Tibial nerve (tissue), 4 donors: ENCODE measurements around the gene CYTH1.

ENCODE experiments used
- EP300 ChIP-seq, 2 donors: sonication (generic); formaldehyde crosslinking; IDR thresholded peaks; one replicate each; pipeline ENCODE4 v1.6.1; 2017; ENCODE audit warnings: antibody characterized with exemption in 2 of 2, mild to moderate bottlenecking in 1 of 2
- POLR2A ChIP-seq, 2 donors: fragments of 450-650 bp; IDR thresholded peaks; one replicate each; pipeline ENCODE4 v1.6.1; 2017; ENCODE audit warnings: antibody characterized with exemption in 2 of 2, mild to moderate bottlenecking in 2 of 2, moderate library complexity in 2 of 2
- TF ChIP-seq, protein P1 (sequence below), 5 experiments: fragments of 200-600 bp in 3 of 5; fragments of 450-650 bp in 2 of 5; sonication (generic) in 3 of 5; IDR thresholded peaks; one replicate each; pipeline ENCODE4 v1.5.1; 2016 to 2019; ENCODE audit warnings: antibody characterized with exemption in 5 of 5, mild to moderate bottlenecking in 3 of 5, moderate library complexity in 2 of 5

DNA sequence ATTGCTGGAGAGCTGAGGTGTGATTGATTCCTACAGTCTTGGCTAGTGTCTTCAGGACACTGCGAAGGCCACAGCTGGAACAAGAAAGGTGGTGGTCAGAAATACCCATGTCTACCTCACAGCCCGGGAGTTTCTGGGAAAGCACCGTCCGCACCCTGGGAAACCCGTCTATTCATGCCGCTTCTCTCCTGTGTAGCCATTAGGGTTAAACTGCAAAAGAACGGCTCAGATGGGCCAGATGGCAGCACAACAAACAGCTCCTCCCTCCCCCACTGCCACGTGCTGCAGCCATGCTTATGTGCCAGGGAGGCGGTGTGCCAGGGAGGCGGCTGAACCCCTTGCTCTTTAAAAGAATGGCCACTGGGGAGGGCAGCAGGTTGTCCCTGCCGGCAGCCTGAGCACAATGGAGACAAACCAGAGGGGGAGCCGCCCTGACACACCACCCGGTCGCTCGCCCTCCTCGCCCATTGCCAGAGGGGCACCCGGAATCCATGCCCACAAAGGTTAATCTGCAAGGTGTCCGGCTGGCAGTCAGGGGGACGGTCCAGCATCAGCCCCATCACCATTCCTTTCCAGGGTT lies 65.2 kb downstream of the CYTH1 start:
- TF ChIP-seq, protein P1, sequence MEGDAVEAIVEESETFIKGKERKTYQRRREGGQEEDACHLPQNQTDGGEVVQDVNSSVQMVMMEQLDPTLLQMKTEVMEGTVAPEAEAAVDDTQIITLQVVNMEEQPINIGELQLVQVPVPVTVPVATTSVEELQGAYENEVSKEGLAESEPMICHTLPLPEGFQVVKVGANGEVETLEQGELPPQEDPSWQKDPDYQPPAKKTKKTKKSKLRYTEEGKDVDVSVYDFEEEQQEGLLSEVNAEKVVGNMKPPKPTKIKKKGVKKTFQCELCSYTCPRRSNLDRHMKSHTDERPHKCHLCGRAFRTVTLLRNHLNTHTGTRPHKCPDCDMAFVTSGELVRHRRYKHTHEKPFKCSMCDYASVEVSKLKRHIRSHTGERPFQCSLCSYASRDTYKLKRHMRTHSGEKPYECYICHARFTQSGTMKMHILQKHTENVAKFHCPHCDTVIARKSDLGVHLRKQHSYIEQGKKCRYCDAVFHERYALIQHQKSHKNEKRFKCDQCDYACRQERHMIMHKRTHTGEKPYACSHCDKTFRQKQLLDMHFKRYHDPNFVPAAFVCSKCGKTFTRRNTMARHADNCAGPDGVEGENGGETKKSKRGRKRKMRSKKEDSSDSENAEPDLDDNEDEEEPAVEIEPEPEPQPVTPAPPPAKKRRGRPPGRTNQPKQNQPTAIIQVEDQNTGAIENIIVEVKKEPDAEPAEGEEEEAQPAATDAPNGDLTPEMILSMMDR (IDR thresholded peaks at IDR 0.05), result peak in 2 of 5 experiments; percentile 5 to 42
- TF ChIP-seq POLR2A (IDR thresholded peaks at IDR 0.05), result no peak
- TF ChIP-seq EP300 (IDR thresholded peaks at IDR 0.05), result peak in 1 of 2 donors; percentile 89
